Adrenal gland (tissue), 5 donors: ENCODE measurements around the gene MALAT1.
"Not testable (repeated sequence)": the region's sequence is repeated elsewhere in the genome, so short reads cannot be mapped to it uniquely, and the experiment has no call there.

Experiments
- CTCF ChIP-seq, 6 experiments: fragments of 450-650 bp in 4 of 6; fragments of 200-600 bp in 2 of 6; sonication (generic) in 1 of 6; IDR thresholded peaks; 1 replicate in 5 of 6; 2 replicates in 1 of 6; pipeline versions ENCODE4 v1.5.1 to v1.8.0; 2016 to 2021; ENCODE audit warnings: antibody characterized with exemption in 6 of 6, mild to moderate bottlenecking in 2 of 6, moderate library complexity in 1 of 6
- POLR2A ChIP-seq, 2 donors: fragments of 450-650 bp; IDR thresholded peaks; one replicate each; pipeline ENCODE4 v1.6.1; 2017; ENCODE audit warnings: antibody characterized with exemption in 2 of 2, mild to moderate bottlenecking in 2 of 2, moderate library complexity in 1 of 2
- donor health status: DM: no; HTN: no; CAD: no.

GRCh38 chr11:65467306-65467705, 31.5 kb upstream of the MALAT1 start:
- not testable (repeated sequence) for TF ChIP-seq CTCF, POLR2A (IDR thresholded peaks at IDR 0.05)
